GM12878 (cell line): Measurements from ENCODE around the gene CIRBP. TPM values are rescaled to one million over a fixed set of nuclear protein-coding genes. Genes with fewer than 3 reads are reported as not detected.

ENCODE experiments used
- ATAC-seq: fragments of 200-7000 bp; cut with Tn5 transposase; 3 replicates; pipeline ENCODE4 v1.9.1; 2020; ENCODE audit warnings: mild to moderate bottlenecking, moderate library complexity
- BruUV-seq: library from RNA; stranded (reverse); fragments of 400-500 nt; replicated peaks from 2 replicates; lab custom pipeline; 2021; lab: Mats Ljungman, UMichigan
- CTCF ChIA-PET: fragments of 300-600 bp; sonication (Branson Sonifier 250); formaldehyde crosslinking; extraction: SDS; loops from one replicate; lab custom pipeline; 2021; ENCODE audit warnings: inconsistent platforms; lab: Yijun Ruan, JAX
- POLR2A ChIA-PET: fragments of 350-600 bp; formaldehyde crosslinking; extraction: SDS; loops from one replicate; lab custom pipeline; 2021; ENCODE audit warnings: inconsistent platforms; lab: Charles Lee
- RAD21 ChIA-PET: fragments of 300-600 bp; sonication (Branson Sonifier 250); formaldehyde crosslinking; loops from one replicate; lab custom pipeline; 2023; ENCODE audit warnings: antibody characterized with exemption; ENCODE audit not compliant: unreplicated experiment; lab: Charles Lee
- SMC1A ChIA-PET: fragments of 300-600 bp; sonication (Branson Sonifier 250); formaldehyde crosslinking; loops from one replicate; lab custom pipeline; 2023; ENCODE audit not compliant: unreplicated experiment, uncharacterized antibody; lab: Charles Lee
- DNase-seq: peaks from one replicate; pipeline ENCODE4 v3.0.0-alpha.2; 2011; ENCODE audit warnings: low read depth, low spot score
- FAIRE-seq: peaks from 3 replicates; lab custom pipeline; 2011; peaks lifted over from hg19 to GRCh38; lab: Jason Lieb, UNC
- H2AFZ ChIP-seq: 2 replicates; pipeline ENCODE4 v1.6.0; 2011; ENCODE audit warnings: low read depth, low read length, control low read depth; ENCODE audit not compliant: control insufficient read depth
- H3K27ac ChIP-seq: 2 replicates; pipeline ENCODE4 v1.5.1; 2011; ENCODE audit warnings: control low read depth; ENCODE audit not compliant: control insufficient read depth, insufficient read depth
- H3K27me3 ChIP-seq, 2 experiments: replicated peaks in 1 of 2; 2 replicates each; pipeline versions ENCODE4 v1.6.0 to v1.6.1; 2011; ENCODE audit warnings: low read length in 1 of 2; ENCODE audit not compliant: control insufficient read depth in 2 of 2, insufficient read depth in 2 of 2
- H3K36me3 ChIP-seq, 2 experiments: 2 replicates each; pipeline ENCODE4 v1.5.1; 2011; ENCODE audit warnings: low read length in 1 of 2; ENCODE audit not compliant: control insufficient read depth in 2 of 2, insufficient read depth in 2 of 2
- H3K4me1 ChIP-seq: 2 replicates; pipeline ENCODE4 v1.6.1; 2011; ENCODE audit warnings: mild to moderate bottlenecking, low read length, moderate library complexity, mixed read lengths; ENCODE audit not compliant: control insufficient read depth, insufficient read depth
- H3K4me2 ChIP-seq: 2 replicates; pipeline ENCODE4 v1.6.0; 2011; ENCODE audit warnings: control low read depth; ENCODE audit not compliant: control insufficient read depth, insufficient read depth
- H3K4me3 ChIP-seq: fragments of 200-600 bp; sonication (generic); 2 replicates; pipeline ENCODE4 v1.5.1; 2016
- H3K79me2 ChIP-seq: 2 replicates; pipeline ENCODE4 v1.6.0; 2011; ENCODE audit warnings: low read length; ENCODE audit not compliant: control insufficient read depth, insufficient read depth
- H3K9ac ChIP-seq: 2 replicates; pipeline ENCODE4 v1.8.0; 2011; ENCODE audit warnings: low read length, control low read depth, mixed read lengths; ENCODE audit not compliant: control insufficient read depth, insufficient read depth
- H3K9me3 ChIP-seq: replicated peaks from 3 replicates; pipeline ENCODE4 v1.5.1; 2011; ENCODE audit warnings: mild to moderate bottlenecking, low read length; ENCODE audit not compliant: control insufficient read depth, insufficient read depth
- H4K20me1 ChIP-seq: 2 replicates; pipeline ENCODE4 v1.6.0; 2011; ENCODE audit not compliant: control insufficient read depth, insufficient read depth
- CEBPB ChIP-seq, 2 experiments: fragments of 150-350 bp in 1 of 2; IDR thresholded peaks; 2 replicates each; pipeline ENCODE4 v1.6.1; 2012 to 2014; ENCODE audit warnings: low read depth in 2 of 2, low read length in 2 of 2, borderline replicate concordance in 1 of 2, inconsistent platforms in 1 of 2
- CHD1 ChIP-seq: IDR thresholded peaks from 2 replicates; pipeline ENCODE4 v1.6.1; 2012; ENCODE audit warnings: low read depth, low read length, improper control_type of control experiment
- CHD4 ChIP-seq: fragments of 200-600 bp; sonication (generic); IDR thresholded peaks from 2 replicates; pipeline ENCODE4 v1.6.1; 2016; ENCODE audit warnings: mild to moderate bottlenecking
- MXI1 ChIP-seq: fragments of 150-350 bp; IDR thresholded peaks from 2 replicates; pipeline ENCODE4 v1.6.1; 2011; ENCODE audit warnings: low read depth, mild to moderate bottlenecking, inconsistent platforms, low read length, improper control_type of control experiment
- RUNX3 ChIP-seq: IDR thresholded peaks from 2 replicates; pipeline ENCODE4 v1.6.1; 2012; ENCODE audit warnings: low read length, inconsistent platforms
- SMAD1 ChIP-seq: fragments of 450-650 bp; IDR thresholded peaks from 2 replicates; pipeline ENCODE4 v1.6.1; 2018; ENCODE audit warnings: mild to moderate bottlenecking, low read depth; ENCODE audit not compliant: partially characterized antibody
- SPI1 ChIP-seq: IDR thresholded peaks from 2 replicates; pipeline ENCODE4 v1.6.1; 2011; ENCODE audit warnings: low read depth, mild to moderate bottlenecking, low read length, moderate library complexity, borderline replicate concordance; ENCODE audit not compliant: insufficient read depth
- SREBF1 ChIP-seq: IDR thresholded peaks from 2 replicates; pipeline ENCODE4 v1.6.1; 2012; ENCODE audit warnings: mild to moderate bottlenecking, low read length
- TCF12 ChIP-seq: IDR thresholded peaks from 2 replicates; pipeline ENCODE4 v1.6.1; 2011; ENCODE audit warnings: low read depth, mild to moderate bottlenecking, low read length
- ZNF217 ChIP-seq: fragments of 450-650 bp; IDR thresholded peaks from 2 replicates; pipeline ENCODE4 v1.6.1; 2017; ENCODE audit warnings: antibody characterized with exemption, mild to moderate bottlenecking
- WGBS: methylation state at CpG from one replicate; pipeline ENCODE4 v1.1.6; 2016; ENCODE audit warnings: low lambda C conversion rate; ENCODE audit not compliant: insufficient replicate concordance, insufficient coverage; ENCODE audit errors: missing lambda C conversion rate; 5-methylcytosine and 5-hydroxymethylcytosine counted together
- in situ Hi-C: fragments of 300-500 bp; cut with MboI; formaldehyde crosslinking; loops from 9 replicates; pipeline ENCODE4 v1.14.3; 2018; ENCODE audit warnings: mixed read lengths
- intact Hi-C: fragments of 100-400 bp; cut with micrococcal nuclease; formaldehyde crosslinking; loops from one replicate; pipeline ENCODE4 v1.14.2; 2022; ENCODE audit not compliant: unreplicated experiment
- polyA plus RNA-seq, 11 experiments: library from polyadenylated mRNA; depleted of rRNA in 4 of 11; unstranded in 6 of 11; stranded (reverse) in 5 of 11; fragments of >200 nt; fragmentation: Nextera tagmentation in 4 of 11; fragmentation: Illumina TruSeq in 1 of 11; extraction: Ambion mirVana in 4 of 11; extraction: Trizol in 1 of 11; gene quantifications; 1 replicate in 1 of 11; 2 replicates in 10 of 11; pipeline versions ENCODE4 v1.2.1 to v1.2.3, GENCODE V29; 2011 to 2016; ENCODE audit warnings: inconsistent platforms in 2 of 11, missing spikeins in 2 of 11, low read depth in 1 of 11
- total RNA-seq, 4 experiments: library from RNA; depleted of rRNA in 3 of 4; stranded (reverse); fragments of >200 nt in 3 of 4; fragmentation: Illumina TruSeq in 1 of 4; extraction: Trizol in 1 of 4; gene quantifications; 2 replicates each; pipeline versions ENCODE4 v1.2.1 to v1.2.3, GENCODE V29; 2013 to 2021
- TF ChIP-seq, protein P1 (sequence below): IDR thresholded peaks from 2 replicates; pipeline ENCODE4 v1.6.1; 2012; ENCODE audit warnings: low read depth, low read length, improper control_type of control experiment

CIRBP gene
- total and polyA plus RNA-seq, 10 of the 15 experiments (the other 5 are each of a cell fraction or from before 2014, with no cell fraction given) = 27.6 to 335 (median 229) TPM

DNA sequence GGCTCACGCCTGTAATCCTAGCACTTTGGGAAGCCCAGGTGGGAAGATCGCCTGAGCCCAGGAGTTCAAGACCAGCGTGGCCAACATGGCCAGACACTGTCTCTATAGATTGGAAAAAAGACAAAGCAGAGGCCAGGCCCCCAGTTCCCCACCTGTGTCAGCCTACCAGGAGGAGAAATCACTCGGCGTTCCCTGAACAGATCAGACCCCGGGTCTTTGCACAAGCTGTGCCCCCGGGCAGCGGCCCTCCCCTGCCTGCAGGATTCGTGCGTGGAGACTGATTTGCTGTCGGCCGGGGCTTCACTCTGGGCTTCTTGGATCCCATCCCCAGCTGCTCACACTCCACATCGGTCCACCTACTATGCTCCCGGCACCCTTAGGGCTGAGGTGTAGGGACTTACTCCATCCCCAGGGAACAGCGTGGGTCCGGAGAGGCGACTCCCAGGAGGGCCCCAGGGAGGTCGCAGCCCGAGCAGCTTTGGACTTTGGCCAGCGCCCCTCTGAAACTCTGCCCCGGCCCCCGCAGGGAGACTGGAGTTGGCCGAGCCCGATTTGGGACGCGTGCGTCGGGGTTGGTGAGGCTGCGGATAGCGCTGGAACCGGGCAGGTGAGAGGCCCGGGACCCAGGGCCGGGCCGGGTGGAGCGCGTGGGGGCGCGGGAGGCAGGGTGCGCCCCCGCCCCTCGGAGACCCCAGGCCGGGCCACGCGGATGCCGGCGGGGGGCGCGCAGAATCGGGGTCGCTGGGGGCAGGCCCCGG is 16.0 kb downstream of the CIRBP start:
- H3K27ac ChIP-seq = no peak overlapping the region
- CTCF ChIA-PET = interaction anchor here (1.4 kb wide), 1 partner anchor 87 kb away, joined by 3 read pairs; no protein-coding TSS in a partner anchor
- DNase-seq = no peak
- H3K9ac ChIP-seq = no peak overlapping the region
- intact Hi-C loops = no loop called here
- H3K27me3 ChIP-seq = peaks cover 7 to 8% of the 10 kb centered on the region in 2 experiments; a peak in 3 of 4 replicates
- no peaks in the 10 kb centered on the region for H3K79me2 ChIP-seq
- BruUV-seq = no TSS peak
- ATAC-seq = no peak
- WGBS = 34% methylated on average over 33 of the region's 51 CpGs
- no peaks in the 10 kb centered on the region for H3K9me3 ChIP-seq
- in situ Hi-C loops = no loop called here
- TF ChIP-seq ZNF217 = no peak
- TF ChIP-seq SPI1 = no peak
- no peak for TF ChIP-seq MXI1
- TF ChIP-seq RUNX3 = no peak
- no peak for TF ChIP-seq SMAD1
- TF ChIP-seq, all 136 proteins: peak for 0
- ChIA-PET RAD21 (no interaction called here), POLR2A (interaction anchor here (0.5 kb wide), 1 partner anchor 90 kb away, joined by 5 read pairs; no protein-coding TSS in a partner anchor), SMC1A (no interaction called here)
- Histone ChIP-seq H4K20me1 (no peaks in the 10 kb centered on the region), H3K36me3 (peaks cover 0 to 2% of the 10 kb centered on the region in 2 experiments; a peak in 2 of 4 replicates), H2AFZ (no peak overlapping the region), H3K4me1 (no peaks in the 10 kb centered on the region), H3K4me3 (no peak overlapping the region), H3K4me2 (no peak overlapping the region)
- no peak for FAIRE-seq

DNA sequence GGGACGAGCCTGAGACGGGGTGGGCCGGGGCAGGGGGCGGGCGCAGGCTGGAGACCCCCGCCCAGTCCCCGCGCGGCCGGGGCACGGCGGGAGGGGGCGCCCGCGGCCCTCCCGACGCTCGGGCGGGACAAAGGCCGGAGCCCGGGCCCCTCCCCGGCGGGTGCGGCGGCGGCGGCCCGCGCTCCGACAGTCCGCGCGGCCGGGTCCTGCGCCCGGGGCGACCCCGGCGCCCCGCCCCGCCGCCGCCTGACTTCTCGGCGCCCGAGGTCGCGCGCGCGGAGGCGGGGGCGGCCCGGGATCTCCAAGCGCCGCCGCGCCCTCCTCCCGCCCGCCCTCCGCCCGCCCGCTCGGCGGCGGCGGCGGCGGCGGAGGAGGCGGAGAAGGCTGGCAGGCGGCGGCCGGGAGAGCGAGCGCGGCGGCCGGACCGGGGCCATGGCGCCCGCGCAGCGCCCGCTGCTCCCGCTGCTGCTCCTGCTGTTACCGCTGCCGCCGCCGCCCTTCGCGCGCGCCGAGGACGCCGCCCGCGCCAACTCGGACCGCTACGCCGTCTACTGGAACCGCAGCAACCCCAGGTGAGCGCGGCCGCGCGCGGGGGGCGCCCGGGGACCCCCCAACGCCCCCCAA is 16.7 kb downstream of the CIRBP start, which contains the start of gene EFNA2:
TSS of gene EFNA2 (plus strand) at position 137 of the 624 bp plus-strand sequence. CDS start at position 433, 296 bp downstream.
- ChIA-PET RAD21 (no interaction called here), SMC1A (interaction anchor here (0.9 kb wide), 1 partner anchor 53 kb away, joined by 3 read pairs; no protein-coding TSS in a partner anchor), POLR2A (no interaction called here), CTCF (no interaction called here)
- no TSS peak for BruUV-seq
- intact Hi-C loops = no loop called here
- no peak within 1 kb of the TSS for H3K27ac ChIP-seq
- WGBS = 0% methylated on average over 7 of the region's 113 CpGs
- H4K20me1 ChIP-seq = no peaks in the 10 kb centered on the region
- FAIRE-seq (no peak), DNase-seq (no peak), ATAC-seq (no peak)
- H3K79me2 ChIP-seq = no peaks in the 10 kb centered on the region
- in situ Hi-C loops = no loop called here
- H3K4me1 ChIP-seq = no peaks in the 10 kb centered on the region
- H3K9ac ChIP-seq = no peak within 1 kb of the TSS
- no peaks in the 10 kb centered on the region; a peak in 1 of 4 replicates for H3K36me3 ChIP-seq
- peaks cover 7 to 8% of the 10 kb centered on the region in 2 experiments; a peak in 3 of 4 replicates for H3K27me3 ChIP-seq
- no peak within 1 kb of the TSS for H2AFZ ChIP-seq
- H3K9me3 ChIP-seq = no peaks in the 10 kb centered on the region
- H3K4me2 ChIP-seq = no peak within 1 kb of the TSS
- H3K4me3 ChIP-seq = no peak within 1 kb of the TSS
- TF ChIP-seq CHD1 (no peak), CEBPB (IDR thresholded peaks at IDR 0.05; ENCODE audit: borderline replicate concordance in 1 of 2, low read depth in 2 of 2, low read length in 2 of 2) (no peak), CHD4 (no peak), SREBF1 (no peak), TCF12 (no peak)
- TF ChIP-seq, protein P1, sequence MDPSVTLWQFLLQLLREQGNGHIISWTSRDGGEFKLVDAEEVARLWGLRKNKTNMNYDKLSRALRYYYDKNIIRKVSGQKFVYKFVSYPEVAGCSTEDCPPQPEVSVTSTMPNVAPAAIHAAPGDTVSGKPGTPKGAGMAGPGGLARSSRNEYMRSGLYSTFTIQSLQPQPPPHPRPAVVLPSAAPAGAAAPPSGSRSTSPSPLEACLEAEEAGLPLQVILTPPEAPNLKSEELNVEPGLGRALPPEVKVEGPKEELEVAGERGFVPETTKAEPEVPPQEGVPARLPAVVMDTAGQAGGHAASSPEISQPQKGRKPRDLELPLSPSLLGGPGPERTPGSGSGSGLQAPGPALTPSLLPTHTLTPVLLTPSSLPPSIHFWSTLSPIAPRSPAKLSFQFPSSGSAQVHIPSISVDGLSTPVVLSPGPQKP = no peak
